HG03469 (cell line): ENCODE measurements around the gene ZFPM1.

Source experiments
- ATAC-seq: cut with Tn5 transposase; IDR thresholded peaks from one replicate; pipeline ENCODE4 v1.9.1; 2021; ENCODE audit warnings: mild to moderate bottlenecking, moderate library complexity, moderate number of reproducible peaks; ENCODE audit not compliant: unreplicated experiment

Gene ZFPM1

DNA sequence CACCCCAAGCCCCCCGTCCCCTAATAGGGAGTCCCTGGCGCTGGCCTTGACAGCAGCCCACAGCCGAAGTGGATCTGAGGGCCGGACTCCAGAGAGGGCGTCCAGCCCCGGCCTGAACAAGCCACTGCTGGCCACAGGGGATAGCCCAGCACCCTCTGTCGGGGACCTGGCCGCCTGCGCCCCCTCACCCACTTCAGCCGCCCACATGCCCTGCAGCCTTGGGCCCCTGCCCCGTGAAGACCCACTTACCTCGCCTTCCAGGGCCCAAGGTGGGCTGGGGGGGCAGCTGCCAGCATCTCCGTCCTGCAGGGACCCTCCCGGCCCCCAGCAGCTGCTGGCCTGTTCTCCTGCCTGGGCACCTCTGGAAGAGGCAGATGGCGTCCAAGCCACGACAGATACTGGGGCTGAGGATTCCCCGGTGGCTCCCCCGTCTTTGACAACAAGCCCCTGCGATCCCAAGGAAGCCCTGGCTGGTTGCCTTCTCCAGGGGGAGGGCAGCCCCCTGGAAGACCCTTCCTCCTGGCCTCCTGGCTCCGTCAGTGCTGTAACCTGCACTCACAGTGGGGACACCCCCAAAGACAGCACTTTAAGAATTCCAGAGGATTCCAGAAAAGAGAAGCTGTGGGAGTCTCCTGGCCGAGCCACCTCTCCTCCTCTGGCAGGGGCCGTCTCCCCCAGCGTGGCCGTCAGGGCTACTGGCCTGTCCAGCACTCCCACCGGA lies 19.3 kb upstream of the ZFPM1 start:
- ATAC-seq = no peak

DNA sequence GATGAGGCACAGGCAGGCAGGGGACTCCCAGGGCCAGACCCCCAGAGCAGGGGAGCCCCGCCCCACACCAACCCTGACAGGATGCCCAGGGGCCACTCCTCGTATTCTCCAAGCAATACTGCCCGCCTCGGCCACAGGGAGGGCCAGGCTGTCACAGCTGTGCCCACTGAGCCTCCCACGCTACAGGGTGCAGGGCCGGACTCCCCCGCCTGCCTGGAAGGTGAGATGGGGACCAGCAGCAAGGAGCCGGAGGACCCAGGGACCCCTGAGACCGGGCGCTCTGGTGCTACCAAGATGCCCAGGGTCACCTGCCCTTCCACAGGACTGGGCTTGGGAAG lies 18.8 kb upstream of the ZFPM1 start:
- ATAC-seq = no peak

DNA sequence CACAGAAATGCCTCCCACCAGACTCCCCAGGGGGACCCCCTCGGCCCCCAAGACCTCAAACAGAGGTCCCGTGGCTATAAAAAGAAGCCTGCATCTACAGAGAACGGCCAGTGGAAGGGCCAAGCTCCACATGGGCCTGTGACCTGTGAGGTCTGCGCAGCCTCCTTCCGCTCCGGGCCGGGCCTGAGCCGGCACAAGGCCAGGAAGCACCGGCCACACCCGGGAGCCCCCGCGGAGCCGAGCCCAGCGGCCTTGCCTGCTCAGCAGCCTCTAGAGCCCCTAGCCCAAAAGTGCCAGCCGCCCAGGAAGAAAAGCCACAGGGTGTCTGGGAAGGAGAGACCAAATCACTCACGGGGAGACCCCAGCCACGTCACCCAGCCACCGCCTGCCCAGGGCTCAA lies 18.3 kb upstream of the ZFPM1 start:
- ATAC-seq = no peak

DNA sequence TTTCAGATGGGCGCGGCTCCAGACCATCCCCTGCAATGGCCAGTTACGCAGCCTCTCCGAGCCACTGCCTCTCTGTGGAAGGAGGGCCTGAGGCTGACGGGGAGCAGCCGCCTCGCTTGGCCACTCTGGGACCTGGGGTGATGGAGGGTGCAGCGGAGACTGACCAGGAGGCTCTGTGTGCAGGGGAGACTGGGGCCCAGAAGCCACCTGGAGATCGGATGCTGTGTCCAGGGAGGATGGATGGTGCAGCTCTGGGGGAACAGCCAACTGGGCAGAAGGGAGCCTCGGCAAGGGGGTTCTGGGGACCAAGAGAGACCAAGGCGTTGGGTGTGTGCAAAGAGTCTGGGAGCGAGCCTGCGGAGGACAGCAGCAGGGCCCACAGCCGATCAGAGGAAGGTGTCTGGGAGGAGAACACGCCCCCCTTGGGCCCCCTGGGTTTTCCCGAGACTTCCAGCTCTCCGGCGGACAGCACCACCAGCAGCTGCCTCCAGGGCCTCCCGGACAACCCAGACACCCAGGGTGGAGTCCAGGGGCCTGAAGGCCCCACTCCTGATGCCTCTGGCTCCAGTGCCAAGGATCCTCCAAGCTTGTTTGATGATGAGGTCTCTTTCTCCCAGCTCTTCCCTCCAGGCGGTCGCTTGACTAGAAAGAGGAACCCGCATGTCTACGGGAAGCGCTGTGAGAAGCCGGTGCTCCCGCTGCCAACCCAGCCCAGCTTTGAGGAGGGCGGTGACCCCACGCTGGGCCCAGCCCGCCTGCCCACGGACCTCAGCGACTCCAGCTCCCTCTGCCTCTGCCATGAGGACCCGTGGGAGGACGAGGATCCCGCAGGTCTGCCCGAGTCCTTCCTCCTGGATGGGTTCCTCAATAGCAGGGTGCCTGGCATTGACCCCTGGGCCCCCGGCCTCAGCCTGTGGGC lies 17.4 kb upstream of the ZFPM1 start:
- no peak for ATAC-seq

DNA sequence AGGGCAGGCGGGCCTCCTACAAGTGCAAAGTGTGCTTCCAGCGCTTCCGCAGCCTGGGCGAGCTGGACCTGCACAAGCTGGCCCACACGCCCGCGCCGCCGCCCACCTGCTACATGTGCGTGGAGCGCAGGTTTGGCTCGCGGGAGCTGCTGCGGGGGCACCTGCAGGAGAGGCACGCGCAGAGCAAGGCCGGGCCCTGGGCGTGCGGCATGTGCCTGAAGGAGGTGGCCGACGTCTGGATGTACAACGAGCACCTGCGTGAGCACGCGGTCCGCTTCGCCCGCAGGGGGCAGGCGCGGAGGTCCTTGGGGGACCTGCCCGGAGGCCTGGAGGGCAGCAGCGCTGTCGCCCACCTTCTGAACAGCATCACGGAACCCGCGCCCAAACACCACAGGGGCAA lies 16.3 kb upstream of the ZFPM1 start:
- no peak for ATAC-seq

DNA sequence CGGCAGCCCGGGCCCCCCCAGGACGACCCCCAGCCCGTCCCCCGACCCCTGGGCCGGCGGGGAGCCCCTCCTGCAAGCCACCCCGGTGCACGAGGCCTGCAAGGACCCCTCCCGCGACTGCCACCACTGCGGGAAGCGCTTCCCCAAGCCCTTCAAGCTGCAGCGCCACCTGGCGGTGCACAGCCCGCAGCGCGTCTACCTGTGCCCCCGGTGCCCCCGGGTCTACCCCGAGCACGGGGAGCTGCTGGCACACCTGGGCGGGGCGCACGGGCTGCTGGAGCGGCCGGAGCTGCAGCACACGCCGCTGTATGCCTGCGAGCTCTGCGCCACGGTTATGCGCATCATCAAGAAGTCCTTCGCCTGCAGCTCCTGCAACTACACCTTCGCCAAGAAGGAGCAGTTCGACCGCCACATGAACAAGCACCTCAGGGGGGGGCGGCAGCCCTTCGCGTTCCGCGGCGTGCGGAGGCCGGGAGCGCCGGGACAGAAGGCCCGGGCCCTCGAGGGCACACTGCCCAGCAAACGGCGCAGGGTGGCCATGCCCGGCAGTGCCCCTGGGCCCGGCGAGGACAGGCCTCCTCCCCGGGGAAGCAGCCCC lies 15.6 kb upstream of the ZFPM1 start:
- ATAC-seq = no peak

DNA sequence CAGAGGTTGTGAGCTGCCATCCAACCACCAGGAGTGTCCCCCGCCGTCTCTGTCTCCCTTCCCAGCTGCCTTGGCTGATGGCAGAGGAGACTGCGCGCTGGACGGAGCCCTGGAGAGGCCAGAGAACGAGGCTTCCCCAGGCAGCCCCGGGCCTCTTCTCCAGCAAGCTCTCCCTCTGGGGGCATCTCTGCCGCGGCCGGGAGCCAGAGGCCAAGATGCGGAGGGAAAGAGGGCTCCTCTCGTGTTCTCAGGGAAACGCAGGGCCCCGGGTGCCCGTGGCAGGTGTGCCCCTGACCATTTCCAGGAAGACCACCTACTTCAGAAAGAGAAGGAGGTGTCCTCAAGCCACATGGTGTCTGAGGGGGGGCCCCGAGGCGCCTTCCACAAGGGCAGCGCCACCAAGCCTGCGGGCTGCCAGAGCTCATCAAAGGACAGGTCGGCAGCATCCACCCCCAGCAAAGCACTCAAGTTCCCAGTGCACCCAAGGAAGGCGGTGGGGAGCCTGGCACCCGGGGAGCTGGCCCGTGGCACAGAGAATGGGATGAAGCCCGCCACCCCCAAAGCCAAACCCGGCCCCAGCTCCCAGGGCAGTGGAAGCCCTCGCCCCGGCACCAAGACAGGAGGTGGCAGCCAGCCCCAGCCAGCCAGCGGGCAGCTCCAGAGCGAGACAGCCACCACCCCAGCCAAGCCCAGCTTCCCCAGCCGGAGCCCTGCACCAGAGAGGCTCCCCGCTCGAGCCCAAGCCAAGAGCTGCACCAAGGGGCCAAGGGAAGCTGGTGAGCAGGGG lies 14.8 kb upstream of the ZFPM1 start:
- no peak for ATAC-seq

DNA sequence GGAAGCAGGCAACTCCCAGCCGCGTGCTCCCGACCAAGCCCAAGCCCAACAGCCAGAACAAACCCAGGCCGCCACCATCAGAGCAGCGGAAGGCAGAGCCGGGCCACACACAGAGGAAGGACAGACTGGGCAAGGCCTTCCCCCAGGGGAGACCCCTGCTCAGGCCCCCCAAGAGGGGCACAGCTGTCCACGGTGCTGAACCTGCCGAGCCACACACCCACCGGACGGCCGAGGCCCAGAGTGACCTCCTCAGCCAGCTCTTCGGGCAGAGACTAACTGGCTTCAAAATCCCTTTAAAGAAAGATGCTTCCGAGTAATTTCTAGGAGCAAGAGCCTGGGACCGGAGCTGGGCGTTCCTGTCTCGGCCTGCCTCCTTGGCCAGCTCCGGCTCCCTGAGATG lies 14.1 kb upstream of the ZFPM1 start:
- ATAC-seq = no peak

DNA sequence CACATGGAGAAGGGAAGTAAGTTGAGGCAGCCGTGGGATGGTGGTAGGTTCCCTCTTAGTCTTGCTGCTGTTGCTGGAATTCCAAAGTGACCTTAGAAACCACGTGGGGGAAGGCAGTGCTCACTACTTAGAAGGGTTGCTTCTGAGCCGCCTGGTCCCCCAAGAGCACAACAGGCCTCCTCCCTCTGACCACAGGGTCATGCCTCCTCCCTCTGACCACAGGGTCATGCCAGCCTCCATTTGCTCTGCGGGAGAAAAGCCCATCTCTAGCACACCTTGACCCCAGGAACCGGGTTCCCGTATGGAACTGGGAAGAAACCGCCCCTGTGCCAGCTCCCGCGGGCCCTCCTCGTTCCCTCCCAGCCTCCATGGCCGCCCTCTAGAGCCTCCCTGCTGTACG lies 13.4 kb upstream of the ZFPM1 start:
- no peak for ATAC-seq

DNA sequence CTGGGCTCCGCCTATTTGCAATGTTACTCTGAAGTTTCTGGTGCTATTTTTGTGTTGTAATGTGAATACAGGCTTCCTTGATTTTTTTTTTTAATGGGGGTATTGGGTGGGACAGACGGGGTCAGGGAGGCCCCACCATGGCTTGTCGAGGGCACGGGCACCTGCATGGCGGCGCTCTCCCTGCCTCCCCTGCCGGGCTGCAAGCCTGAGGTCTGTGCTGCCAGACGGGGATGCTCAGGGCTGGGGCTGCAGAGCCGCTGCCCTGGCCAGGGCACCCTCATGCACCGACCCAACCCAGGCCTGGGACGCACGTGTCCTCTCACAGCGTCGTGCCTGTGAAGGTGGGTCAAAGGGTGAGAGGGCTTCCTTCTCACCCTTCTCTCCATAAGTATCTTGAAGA lies 13.0 kb upstream of the ZFPM1 start:
- no peak for ATAC-seq

DNA sequence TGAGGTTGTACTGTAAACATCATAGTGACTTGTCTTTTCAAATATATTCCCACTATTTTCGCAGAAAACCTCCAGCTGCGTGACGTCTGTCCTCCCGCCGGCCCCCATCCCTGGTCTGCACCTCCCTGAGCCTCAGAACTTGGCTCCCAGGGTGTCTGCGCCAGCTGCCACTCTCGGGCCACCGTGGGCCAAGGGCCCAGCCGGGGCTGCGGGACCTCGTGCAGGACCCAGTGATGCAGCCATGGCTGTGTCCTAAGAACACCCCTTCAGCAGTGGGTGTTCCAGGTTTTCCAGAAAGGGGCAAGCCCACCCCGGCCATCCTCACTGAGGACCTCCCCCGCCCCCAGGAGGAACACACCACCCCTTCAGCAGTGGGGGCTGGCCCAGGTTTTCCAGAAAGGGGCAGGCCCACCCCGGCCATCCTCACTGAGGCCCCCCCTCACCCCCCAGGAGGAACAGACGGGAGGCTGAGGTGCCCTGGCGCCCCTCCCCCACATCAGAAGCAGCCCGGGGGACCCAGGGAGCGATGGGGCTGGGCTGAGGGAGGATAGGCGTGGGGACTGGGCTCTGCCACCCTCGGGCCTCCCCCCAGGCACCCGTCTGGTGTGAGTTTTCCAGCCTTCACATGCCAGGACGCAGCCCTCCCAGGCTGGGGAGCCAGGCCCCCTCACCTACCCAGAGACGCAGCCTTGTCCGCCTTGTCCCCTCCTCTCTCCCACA lies 12.2 kb upstream of the ZFPM1 start:
- no peak for ATAC-seq

DNA sequence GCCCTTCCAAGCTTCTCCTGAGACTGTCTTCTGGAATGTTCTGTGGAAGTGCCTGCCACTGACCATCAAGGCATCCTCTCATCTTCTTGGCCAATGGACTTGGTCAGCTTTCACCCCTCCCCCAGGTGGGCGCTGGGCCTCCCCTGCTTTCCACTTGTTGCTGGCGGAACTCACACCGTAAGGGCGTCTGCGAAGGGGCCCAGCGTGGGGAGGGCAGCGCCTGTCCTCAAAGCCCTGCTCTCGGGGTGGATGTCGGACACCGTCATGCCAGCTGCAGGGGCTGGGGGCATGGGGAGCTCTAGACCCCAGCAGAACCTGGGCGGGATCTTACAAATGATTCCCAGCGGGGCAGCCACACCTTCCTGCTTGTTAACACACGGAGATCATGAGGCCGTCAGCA lies 11.6 kb upstream of the ZFPM1 start:
- ATAC-seq = no peak

DNA sequence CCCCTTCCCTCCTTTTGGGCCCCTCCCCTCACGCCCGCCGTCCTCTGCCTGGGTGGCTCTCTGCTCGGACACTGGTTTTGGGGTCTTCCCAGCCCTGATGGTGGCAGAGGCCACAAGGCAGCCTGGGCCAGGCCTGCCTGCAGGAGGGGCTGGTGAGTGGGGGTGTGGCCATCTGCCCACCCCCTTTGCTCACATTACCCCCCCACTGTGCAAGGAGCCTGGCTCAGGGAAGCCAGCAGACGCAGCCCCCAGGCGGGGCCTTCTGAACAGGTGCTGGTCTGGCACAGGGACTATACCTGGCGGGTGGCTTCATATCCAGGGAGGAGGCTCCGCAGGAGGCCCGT lies 10.7 kb upstream of the ZFPM1 start:
- ATAC-seq = no peak

DNA sequence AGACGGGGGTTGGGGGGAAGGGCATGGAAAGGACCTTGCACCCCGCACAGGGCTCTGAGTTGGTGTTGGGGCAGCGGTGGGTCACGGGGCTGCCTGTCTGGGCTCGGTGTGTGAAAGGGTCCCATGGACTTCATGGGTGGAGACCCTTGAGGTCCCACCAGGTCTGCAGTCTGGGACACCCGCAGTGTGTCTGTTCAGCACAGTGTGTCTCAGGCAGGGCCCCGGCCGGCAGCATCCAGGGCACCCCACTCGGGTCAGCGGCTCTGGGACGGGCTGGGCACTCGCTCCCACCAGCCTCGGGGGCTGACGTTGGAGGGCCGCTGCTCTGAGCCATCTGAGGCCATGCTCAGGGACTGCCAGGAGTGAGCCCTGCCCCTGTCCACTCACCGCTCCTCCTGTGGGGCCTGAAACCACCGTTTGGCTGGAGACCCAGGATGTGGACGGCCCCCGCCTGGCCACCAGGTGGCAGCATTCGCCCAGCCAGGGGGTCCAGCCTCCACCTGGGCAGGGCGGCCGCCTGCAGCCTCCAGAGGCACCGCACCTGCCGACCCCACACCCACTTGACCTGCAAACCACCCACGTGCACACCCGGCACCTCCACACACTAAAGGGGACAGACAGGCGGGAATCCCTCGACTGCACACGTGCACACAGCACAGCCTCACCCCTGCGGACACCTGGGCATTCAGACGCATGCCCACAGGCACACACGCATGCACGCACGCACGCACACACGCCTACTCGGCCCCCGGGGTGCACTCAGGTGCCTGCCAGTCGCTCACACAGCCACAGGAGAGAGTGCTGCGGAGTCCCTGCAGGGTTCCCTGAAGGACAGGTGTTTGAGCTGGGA lies 10.1 kb upstream of the ZFPM1 start:
- no peak for ATAC-seq

DNA sequence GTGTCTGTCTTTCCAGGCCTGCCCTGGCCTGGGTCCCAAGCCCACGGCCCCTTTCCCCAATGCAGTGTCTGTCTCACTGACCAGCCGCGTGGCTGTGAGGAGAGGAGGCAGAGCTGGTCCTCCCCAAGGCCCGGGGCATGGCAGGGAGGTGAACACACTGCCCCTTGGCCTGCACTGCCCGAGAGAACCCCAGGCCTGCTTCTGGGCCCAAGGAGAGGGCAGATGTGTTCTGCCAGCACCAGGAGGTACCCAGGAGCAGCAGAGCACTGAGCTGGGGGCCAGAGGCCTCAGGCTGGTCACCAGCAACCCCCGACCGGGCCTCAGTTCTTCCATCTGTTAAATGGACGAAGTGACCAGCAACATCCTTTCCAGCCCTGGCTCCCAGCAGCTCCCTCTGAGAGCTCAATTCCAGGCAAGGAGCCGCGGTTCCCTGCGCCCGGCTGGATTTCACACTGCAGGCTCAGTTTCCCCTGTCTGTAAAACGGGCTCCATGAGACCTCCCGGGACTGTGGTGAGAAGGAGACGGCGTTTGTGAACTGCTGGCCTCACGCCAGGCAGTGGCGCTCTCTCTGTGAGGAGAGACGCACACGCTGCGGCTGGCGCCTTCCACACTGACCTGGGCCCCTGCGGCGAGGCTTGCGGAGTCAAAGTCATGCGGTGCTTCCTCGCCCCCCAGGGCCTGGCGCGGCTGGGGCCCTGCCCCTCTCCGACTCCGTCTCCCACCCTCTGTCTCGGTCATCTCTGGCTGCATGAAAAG lies 8.1 kb upstream of the ZFPM1 start:
- ATAC-seq = no peak

DNA sequence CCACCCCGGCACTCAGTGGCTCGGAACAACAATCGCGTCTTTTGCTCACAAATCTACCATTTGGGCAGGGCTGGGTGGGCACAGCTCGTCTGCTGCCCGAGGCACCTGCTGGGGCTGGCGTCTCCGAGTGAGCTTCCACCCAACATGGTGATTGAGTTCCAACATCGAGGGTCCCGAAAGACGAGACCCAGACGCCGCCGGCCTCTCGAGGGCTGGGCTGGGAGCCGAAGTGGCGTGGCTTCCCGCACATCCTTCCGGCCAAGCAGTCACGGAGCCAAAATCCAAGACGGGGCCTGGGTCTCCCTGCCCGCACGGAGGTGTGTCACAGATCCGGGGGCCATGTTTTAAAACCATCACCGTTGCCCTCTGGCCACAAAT lies 7.5 kb upstream of the ZFPM1 start:
- ATAC-seq = no peak

DNA sequence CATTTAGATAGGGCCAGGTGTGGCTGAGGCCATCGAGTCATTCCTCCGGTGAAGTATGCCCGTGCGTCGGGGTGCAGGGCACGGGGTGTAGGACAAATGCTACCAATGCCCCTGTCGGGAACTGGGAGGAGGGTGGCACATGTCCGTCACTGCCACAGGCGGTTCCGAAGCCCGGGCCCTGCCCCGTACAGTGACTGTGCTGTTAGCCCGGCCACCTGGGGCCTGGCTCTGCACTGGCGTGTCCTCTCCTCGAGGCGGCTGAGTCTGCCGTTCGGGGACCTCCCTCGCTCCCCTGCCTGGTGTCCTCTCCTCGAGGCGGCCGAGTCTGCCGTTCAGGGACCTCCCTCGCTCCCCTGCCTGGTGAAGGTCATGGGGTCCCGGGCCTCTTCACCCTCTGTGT lies 7.0 kb upstream of the ZFPM1 start:
- ATAC-seq = no peak

DNA sequence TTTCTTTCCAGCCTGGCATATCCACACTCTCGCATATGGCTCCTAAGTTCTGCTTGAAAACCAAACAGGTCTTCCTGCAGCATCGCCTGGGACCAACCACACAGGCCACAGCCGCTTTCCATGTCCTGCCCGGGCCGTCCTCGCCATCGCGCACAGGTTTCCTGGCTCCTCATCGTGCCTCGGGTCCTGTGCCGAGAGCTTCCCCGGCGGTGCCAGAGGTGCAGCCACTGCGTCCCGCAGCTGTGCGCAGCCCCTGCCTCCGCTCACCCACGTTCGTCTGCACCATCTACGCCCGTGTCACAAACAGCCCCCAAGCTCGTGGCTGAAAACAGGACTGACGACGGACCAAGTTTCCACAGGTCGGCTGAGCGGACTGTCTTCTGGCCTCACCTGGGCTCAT lies 6.3 kb upstream of the ZFPM1 start:
- ATAC-seq = no peak

DNA sequence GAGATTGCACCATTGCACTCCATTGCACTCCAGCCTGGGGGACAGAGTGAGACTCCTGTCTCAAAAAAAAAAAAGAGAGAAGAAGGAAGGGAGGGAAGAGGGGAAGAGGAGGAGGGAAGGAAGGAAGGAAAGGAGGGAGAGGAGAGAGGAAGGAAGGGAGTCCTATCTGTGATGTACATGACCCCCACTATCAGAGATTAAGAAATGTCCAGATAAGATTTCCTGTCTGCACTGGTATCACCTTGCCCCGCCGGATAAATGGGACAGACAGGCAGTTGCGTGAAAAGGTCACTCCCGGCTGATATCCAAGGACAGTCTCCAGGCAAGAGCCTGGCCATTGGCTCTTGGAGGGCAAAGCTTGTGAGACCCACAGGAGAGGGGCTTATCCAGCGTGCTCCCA lies 5.2 kb upstream of the ZFPM1 start:
- ATAC-seq = no peak
